Thymus (tissue), 14 donors: ENCODE measurements around the gene GINS2. TPM values are rescaled to one million over a fixed set of nuclear protein-coding genes. Genes with fewer than 3 reads are reported as not detected.

Experiments
- DNase-seq, 9 donors: peaks; one replicate each; pipeline ENCODE4 v3.0.0-alpha.2; 2013; ENCODE audit warnings: low spot score in 9 of 9, low read depth in 6 of 9, missing footprints in 1 of 9
- H3K27ac ChIP-seq, 2 donors: one replicate each; pipeline ENCODE4 v1.5.1; 2013; ENCODE audit warnings: control low read depth in 1 of 2, low read depth in 1 of 2, low read length in 1 of 2, mild to moderate bottlenecking in 1 of 2, moderate library complexity in 1 of 2
- H3K27me3 ChIP-seq, 2 donors: one replicate each; pipeline ENCODE4 v1.5.1; 2013; ENCODE audit warnings: low read length in 1 of 2; ENCODE audit not compliant: control insufficient read depth in 2 of 2, insufficient read depth in 1 of 2
- H3K36me3 ChIP-seq, 2 donors: one replicate each; pipeline ENCODE4 v1.5.1; 2013; ENCODE audit warnings: low read length in 1 of 2, mild to moderate bottlenecking in 1 of 2, moderate library complexity in 1 of 2; ENCODE audit not compliant: control insufficient read depth in 2 of 2, insufficient read depth in 2 of 2
- H3K4me1 ChIP-seq, 2 donors: one replicate each; pipeline ENCODE4 v1.5.1; 2013; ENCODE audit warnings: low read length in 2 of 2; ENCODE audit not compliant: control insufficient read depth in 2 of 2, insufficient read depth in 2 of 2
- H3K4me3 ChIP-seq, 2 donors: one replicate each; pipeline ENCODE4 v1.5.1; 2013; ENCODE audit warnings: low read length in 2 of 2, control low read depth in 1 of 2, mild to moderate bottlenecking in 1 of 2
- H3K9me3 ChIP-seq, 2 donors: one replicate each; pipeline ENCODE4 v1.5.1; 2013; ENCODE audit warnings: low read length in 1 of 2, mild to moderate bottlenecking in 1 of 2; ENCODE audit not compliant: control insufficient read depth in 2 of 2, insufficient read depth in 1 of 2
- WGBS: extraction: QIAGEN DNeasy Blood & Tissue Kit; methylation state at CpG from one replicate; pipeline ENCODE4 v1.1.7; 2013; 5-methylcytosine and 5-hydroxymethylcytosine counted together
- long read RNA-seq, 10 donors: transcript quantifications; one replicate each; lab custom pipeline, GENCODE V29; 2026
- polyA plus RNA-seq: library from polyadenylated mRNA; stranded (reverse); fragments of 200-250 nt; gene quantifications from one replicate; pipeline ENCODE4 v1.2.3, GENCODE V29; 2013
- total RNA-seq: library from RNA; stranded (reverse); fragments of 120-200 nt; gene quantifications from one replicate; pipeline ENCODE4 v1.2.4, GENCODE V29; 2013
- donor health status: healthy.

GINS2 gene
- 23.2 TPM for total RNA-seq
- polyA plus RNA-seq: 1.4 TPM
- long read RNA-seq, donor 1, transcript GINS2-201 (5 exons, 2,673 nt): major isoform, 5 of 5 reads
- long read RNA-seq, donor 1, partial matches to known transcripts: 0 of 5 reads
- long read RNA-seq, donor 1, other reads (novel, unspliced or antisense): 0 of 5 reads
- long read RNA-seq, donor 2: 0 reads
- long read RNA-seq, donor 3, transcript GINS2-201 (5 exons, 2,673 nt): major isoform, 48 of 48 reads
- long read RNA-seq, donor 3, partial matches to known transcripts: 0 of 48 reads
- long read RNA-seq, donor 3, other reads (novel, unspliced or antisense): 0 of 48 reads
- long read RNA-seq, donor 4, transcript GINS2-201 (5 exons, 2,673 nt): major isoform, 25 of 25 reads
- long read RNA-seq, donor 4, partial matches to known transcripts: 0 of 25 reads
- long read RNA-seq, donor 4, other reads (novel, unspliced or antisense): 0 of 25 reads
- long read RNA-seq, donor 5, transcript GINS2-201 (5 exons, 2,673 nt): major isoform, 47 of 47 reads
- long read RNA-seq, donor 5, partial matches to known transcripts: 0 of 47 reads
- long read RNA-seq, donor 5, other reads (novel, unspliced or antisense): 0 of 47 reads
- long read RNA-seq, donor 6, transcript GINS2-201 (5 exons, 2,673 nt): major isoform, 26 of 26 reads
- long read RNA-seq, donor 6, partial matches to known transcripts: 0 of 26 reads
- long read RNA-seq, donor 6, other reads (novel, unspliced or antisense): 0 of 26 reads
- long read RNA-seq, donor 7, transcript GINS2-201 (5 exons, 2,673 nt): major isoform, 31 of 31 reads
- long read RNA-seq, donor 7, partial matches to known transcripts: 0 of 31 reads
- long read RNA-seq, donor 7, other reads (novel, unspliced or antisense): 0 of 31 reads
- long read RNA-seq, donor 8, transcript GINS2-201 (5 exons, 2,673 nt): major isoform, 13 of 13 reads
- long read RNA-seq, donor 8, partial matches to known transcripts: 0 of 13 reads
- long read RNA-seq, donor 8, other reads (novel, unspliced or antisense): 0 of 13 reads
- long read RNA-seq, donor 9, transcript GINS2-201 (5 exons, 2,673 nt): major isoform, 28 of 28 reads
- long read RNA-seq, donor 9, partial matches to known transcripts: 0 of 28 reads
- long read RNA-seq, donor 9, other reads (novel, unspliced or antisense): 0 of 28 reads
- long read RNA-seq, donor 10, transcript GINS2-201 (5 exons, 2,673 nt): major isoform, 21 of 21 reads
- long read RNA-seq, donor 10, partial matches to known transcripts: 0 of 21 reads
- long read RNA-seq, donor 10, other reads (novel, unspliced or antisense): 0 of 21 reads

DNA sequence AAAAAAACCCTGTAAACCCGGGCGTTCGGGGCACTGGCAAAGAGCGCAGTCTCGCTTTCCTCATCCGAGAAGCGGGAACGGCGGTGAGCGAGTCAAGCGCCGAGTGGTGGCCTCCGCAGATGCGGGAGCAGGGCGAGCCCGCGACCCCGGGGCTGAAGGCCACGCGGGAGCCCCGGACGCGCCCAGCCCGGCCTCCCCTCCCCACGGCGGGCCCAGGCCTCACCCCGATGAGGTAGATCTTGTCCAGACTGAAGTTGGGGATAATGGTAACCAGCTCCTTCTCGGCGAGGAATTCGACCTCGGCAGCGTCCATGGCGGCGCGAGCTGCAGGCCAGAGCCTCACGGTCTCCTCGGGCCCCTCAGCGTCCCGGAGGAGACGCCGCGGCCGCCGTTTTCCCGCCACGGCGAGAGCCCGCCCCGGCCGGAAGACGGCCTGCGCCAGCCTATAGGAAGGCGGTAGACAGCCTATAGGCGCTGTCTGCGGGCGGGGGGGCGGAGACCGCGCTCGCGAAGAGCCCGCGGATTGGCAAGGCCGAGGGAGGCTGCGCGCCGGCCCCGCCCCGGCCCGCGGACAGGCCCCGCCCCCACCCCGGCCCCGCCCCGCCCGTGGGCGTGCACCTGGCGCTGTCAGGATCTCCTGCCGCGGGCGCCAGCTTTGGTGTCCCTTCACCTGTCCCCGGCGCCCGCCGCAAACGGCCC is at the start of gene GINS2:
TSS of gene GINS2 (minus strand) at position 369 of the 699 bp plus-strand sequence. CDS start at position 313, 56 bp downstream.
- no peak within 1 kb of the TSS for H3K27ac ChIP-seq
- peaks cover 0 to 3% of the 10 kb centered on the region in 2 donors for H3K36me3 ChIP-seq
- DNase-seq: peak; percentile 34 to 94 (median 81)
- peak within 1 kb of the TSS; percentile 51 to 64 for H3K4me3 ChIP-seq
- H3K27me3 ChIP-seq: peaks cover 0 to 2% of the 10 kb centered on the region in 2 donors
- H3K4me1 ChIP-seq: peaks cover 14 to 22% of the 10 kb centered on the region in 2 donors
- no peaks in the 10 kb centered on the region for H3K9me3 ChIP-seq
- WGBS: 1% methylated on average over 86 of the region's 86 CpGs

DNA sequence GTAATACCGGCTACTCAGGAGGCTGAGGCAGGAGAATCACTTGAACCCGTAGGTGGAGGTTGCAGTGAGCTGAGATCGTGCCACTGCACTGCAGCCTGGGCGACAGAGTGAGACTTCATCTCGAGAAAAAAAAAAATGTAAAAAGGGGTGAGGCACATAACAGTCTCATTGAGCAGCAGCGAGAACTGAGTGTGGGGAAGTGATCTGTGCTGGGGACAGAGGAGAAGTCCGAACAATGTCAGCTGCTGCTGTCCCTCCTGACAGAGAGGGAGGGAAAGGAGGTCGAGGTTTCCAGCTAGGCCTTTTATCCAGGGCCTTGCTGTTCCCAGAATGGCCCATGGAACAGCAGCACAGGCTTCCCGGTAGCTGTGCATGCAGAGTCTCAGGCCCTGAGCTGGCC is 48.2 kb upstream of the GINS2 start:
- Histone ChIP-seq H3K27me3 (peaks cover 0 to 3% of the 10 kb centered on the region in 2 donors), H3K4me1 (peaks cover 21 to 26% of the 10 kb centered on the region in 2 donors), H3K4me3 (no peak overlapping the region), H3K9me3 (peaks cover 0 to 10% of the 10 kb centered on the region in 2 donors), H3K36me3 (no peaks in the 10 kb centered on the region), H3K27ac (no peak overlapping the region)
- 96% methylated on average over 9 of the region's 9 CpGs for WGBS
- no peak for DNase-seq

DNA sequence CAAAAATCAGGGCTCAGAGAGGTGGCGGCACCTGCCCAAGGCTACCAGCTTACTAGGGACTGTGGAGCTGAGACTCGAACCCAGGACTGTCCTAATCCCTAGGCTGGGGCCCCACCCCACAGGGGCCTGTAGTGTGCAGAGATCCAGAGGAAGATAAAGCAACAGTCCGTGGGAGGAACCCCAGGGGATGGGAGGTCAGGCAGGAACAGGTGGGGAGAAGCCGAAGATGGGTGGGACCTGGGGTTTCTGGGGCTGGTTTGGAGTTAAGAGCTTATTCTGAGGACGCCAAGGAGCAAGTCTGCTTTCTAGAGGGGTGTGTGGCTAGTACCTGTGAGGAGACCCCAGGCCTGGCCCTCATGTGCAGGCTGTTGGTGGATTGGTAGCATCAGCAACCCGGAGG is 47.2 kb upstream of the GINS2 start:
- DNase-seq: no peak
- no peaks in the 10 kb centered on the region for H3K36me3 ChIP-seq
- 76% methylated on average over 6 of the region's 6 CpGs for WGBS
- H3K4me3 ChIP-seq: no peak overlapping the region
- peaks cover 21 to 26% of the 10 kb centered on the region in 2 donors for H3K4me1 ChIP-seq
- no peak overlapping the region for H3K27ac ChIP-seq
- peaks cover 0 to 12% of the 10 kb centered on the region in 2 donors for H3K9me3 ChIP-seq
- peaks cover 0 to 3% of the 10 kb centered on the region in 2 donors for H3K27me3 ChIP-seq

DNA sequence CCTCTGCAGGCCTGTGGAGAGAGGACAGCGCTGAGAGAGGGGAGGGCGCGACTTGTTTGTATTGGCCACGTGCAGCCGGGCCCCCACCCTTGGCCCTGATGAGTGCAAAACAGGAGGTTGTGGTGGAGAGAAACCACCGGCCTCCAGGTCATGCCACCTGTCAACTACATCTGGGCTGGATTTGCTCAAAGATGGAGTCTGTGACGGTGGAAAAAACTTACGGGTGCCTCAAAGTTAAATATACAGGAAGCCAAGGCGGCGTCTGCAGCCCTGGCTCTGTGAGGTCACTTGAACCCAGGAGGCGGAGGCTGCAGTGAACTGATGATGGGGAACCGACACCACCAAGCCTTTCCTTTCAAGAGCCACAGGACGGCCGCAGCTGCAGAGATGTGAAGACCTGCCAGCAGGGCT is 46.5 kb upstream of the GINS2 start:
- DNase-seq: peak; percentile 33 to 87 (median 61)
- peaks cover 0 to 12% of the 10 kb centered on the region in 2 donors for H3K9me3 ChIP-seq
- H3K4me1 ChIP-seq: peaks cover 21 to 26% of the 10 kb centered on the region in 2 donors
- peak overlapping the region; percentile 9 to 57 for H3K27ac ChIP-seq
- WGBS: 7% methylated on average over 14 of the region's 14 CpGs
- H3K27me3 ChIP-seq: peaks cover 0 to 3% of the 10 kb centered on the region in 2 donors
- no peak overlapping the region for H3K4me3 ChIP-seq
- no peaks in the 10 kb centered on the region for H3K36me3 ChIP-seq

DNA sequence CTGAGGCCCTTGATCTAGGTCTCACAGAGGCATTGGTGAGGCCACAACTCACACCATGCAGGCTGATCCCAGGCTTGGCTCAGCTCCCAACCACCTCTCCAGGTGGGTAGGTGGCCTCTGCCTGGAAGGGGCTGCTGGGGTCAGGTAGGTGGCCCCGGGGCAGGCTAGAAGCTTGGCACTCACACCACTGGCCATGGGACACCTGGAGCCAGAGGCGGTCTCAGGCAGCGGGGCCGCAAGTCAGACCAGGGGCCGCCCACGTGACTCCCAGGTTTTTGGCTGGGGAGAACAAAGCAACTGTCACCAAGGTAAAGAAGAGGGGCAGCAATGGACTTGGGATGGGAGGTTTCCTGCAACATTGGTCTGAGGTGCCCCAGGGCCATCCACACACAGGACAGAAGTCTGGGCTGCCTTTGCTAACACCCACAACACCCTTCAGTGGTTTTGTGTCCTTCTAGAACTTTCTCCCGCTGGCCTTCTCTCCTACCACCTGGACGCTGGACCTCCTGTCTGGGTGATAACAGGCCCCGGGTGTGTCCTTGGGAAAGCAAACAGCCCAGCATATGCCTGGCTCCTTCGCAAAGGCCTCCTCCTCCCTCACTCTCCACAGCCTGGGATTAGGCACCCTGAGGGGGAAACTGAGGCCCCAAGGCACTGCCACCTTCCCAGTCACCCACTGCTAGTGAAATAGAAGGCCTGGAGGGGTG is 45.7 kb upstream of the GINS2 start:
- Histone ChIP-seq H3K27ac (peak overlapping the region in 1 of 2 donors; percentile 57), H3K9me3 (peaks cover 0 to 12% of the 10 kb centered on the region in 2 donors), H3K27me3 (peaks cover 0 to 8% of the 10 kb centered on the region in 2 donors), H3K4me3 (no peak overlapping the region), H3K4me1 (peaks cover 21 to 26% of the 10 kb centered on the region in 2 donors), H3K36me3 (no peaks in the 10 kb centered on the region)
- 87% methylated on average over 10 of the region's 10 CpGs for WGBS
- no peak for DNase-seq

DNA sequence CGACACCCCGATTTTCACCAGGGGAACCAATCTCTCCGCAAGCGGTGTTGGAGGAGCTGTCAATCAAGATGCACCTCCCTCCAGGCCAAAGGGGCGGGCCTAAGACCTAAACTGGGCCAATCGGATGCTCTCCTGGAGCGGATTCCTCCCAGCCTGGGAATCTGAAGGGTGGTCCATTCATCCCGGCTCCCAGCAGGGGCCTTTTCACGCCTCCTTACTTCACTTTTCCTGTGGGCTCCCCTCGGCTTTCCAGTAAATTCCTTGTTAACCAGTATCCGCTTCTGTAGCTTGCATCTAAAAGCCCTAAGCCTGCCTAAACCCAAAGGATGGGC is 45.1 kb upstream of the GINS2 start:
- Histone ChIP-seq H3K27ac (no peak overlapping the region), H3K27me3 (peaks cover 0 to 7% of the 10 kb centered on the region in 2 donors), H3K9me3 (peaks cover 0 to 12% of the 10 kb centered on the region in 2 donors), H3K4me1 (peaks cover 21 to 26% of the 10 kb centered on the region in 2 donors), H3K4me3 (no peak overlapping the region), H3K36me3 (no peaks in the 10 kb centered on the region)
- DNase-seq: no peak
- WGBS: 95% methylated on average over 11 of the region's 11 CpGs

DNA sequence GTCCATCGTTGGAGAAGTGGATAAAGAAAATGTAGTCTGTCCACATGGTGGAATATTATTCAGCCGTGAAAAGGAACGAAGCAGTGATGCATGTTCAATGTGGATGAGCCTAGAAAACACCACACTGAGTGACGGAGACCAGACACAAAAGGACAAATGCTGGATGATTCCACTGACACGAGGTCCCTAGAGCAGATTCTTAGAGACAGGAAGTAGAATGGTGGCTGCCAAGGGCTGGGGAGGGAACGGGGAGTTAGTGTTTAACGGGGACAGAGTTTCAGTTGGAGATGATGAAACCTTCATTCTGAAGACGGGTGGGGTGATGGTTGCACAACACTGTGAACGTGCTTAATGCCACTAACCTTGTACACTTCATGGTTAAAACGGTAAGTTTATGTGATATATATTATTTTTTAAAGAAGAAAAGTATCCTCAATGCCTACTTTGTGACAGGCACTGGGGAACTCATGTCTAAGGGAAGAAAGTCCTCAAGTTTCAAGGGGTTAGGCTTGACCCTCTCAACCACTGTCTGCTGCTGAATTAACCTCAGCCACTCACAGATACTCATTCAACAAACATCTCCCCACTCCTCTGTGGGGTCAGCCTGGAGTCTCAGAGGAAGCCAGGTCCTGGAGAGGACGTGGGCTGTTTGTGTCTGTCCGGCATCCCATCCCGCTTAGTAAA is 44.5 kb upstream of the GINS2 start:
- no peak overlapping the region for H3K27ac ChIP-seq
- DNase-seq: no peak

More for the DNA sequence above, 44.5 kb upstream of the GINS2 start:
- H3K4me3 ChIP-seq: no peak overlapping the region
- WGBS: 77% methylated on average over 13 of the region's 13 CpGs
- H3K27me3 ChIP-seq: peaks cover 0 to 7% of the 10 kb centered on the region in 2 donors
- H3K4me1 ChIP-seq: peaks cover 21 to 26% of the 10 kb centered on the region in 2 donors
- H3K36me3 ChIP-seq: no peaks in the 10 kb centered on the region
- peaks cover 0 to 12% of the 10 kb centered on the region in 2 donors for H3K9me3 ChIP-seq
